TTC549 (cell line): ENCODE results near the gene GPATCH4.

Experiments used
- FAIRE-seq: peaks from 2 replicates; lab custom pipeline; 2012; peaks lifted over from hg19 to GRCh38; lab: Jason Lieb, UNC

The GPATCH4 gene

GRCh38 chr1:156546267-156546666, 55.0 kb downstream of the GPATCH4 start:
- FAIRE-seq: no peak

- FAIRE-seq: no peak
Measured at GRCh38 chr1:156544592-156545102, 56.6 kb downstream of the GPATCH4 start.
